H1 (cell line): ENCODE data around the gene SLIRP.

ENCODE experiments used
- BACH1 ChIP-seq: IDR thresholded peaks from 2 replicates; pipeline ENCODE4 v1.6.1; 2012; ENCODE audit warnings: low read length, improper control_type of control experiment
- CTCF ChIP-seq, 3 experiments: IDR thresholded peaks; 1 replicate in 2 of 3; 2 replicates in 1 of 3; pipeline versions ENCODE4 v1.5.1 to v1.6.1; 2011; ENCODE audit warnings: low read length in 3 of 3, mild to moderate bottlenecking in 3 of 3, inconsistent platforms in 2 of 3, low read depth in 1 of 3, moderate library complexity in 1 of 3; ENCODE audit not compliant: insufficient read depth in 1 of 3; ENCODE audit errors: control extremely low read depth in 1 of 3
- EZH2 ChIP-seq: fragments of 200-600 bp; sonication (generic); IDR thresholded peaks from 2 replicates; pipeline ENCODE4 v1.7.1; 2012; ENCODE audit warnings: low read depth, mild to moderate bottlenecking, moderate library complexity, low read length, inconsistent platforms; ENCODE audit not compliant: severe bottlenecking
- HDAC2 ChIP-seq, 2 experiments: fragments of 300-600 bp in 1 of 2; sonication (generic) in 1 of 2; IDR thresholded peaks; 2 replicates each; pipeline ENCODE4 v1.6.1; 2011 to 2012; ENCODE audit warnings: low read depth in 2 of 2, low read length in 2 of 2, mild to moderate bottlenecking in 2 of 2, moderate library complexity in 2 of 2, borderline replicate concordance in 1 of 2, inconsistent platforms in 1 of 2
- PHF8 ChIP-seq: fragments of 200-600 bp; sonication (generic); conservative IDR thresholded peaks from 2 replicates; pipeline ENCODE4 v1.7.1; 2012; ENCODE audit warnings: low read depth, mild to moderate bottlenecking, inconsistent platforms, low read length, moderate library complexity
- POLR2A ChIP-seq, 2 experiments: IDR thresholded peaks; 1 replicate in 1 of 2; 2 replicates in 1 of 2; pipeline ENCODE4 v1.6.1; 2011; ENCODE audit warnings: low read depth in 2 of 2, low read length in 2 of 2, mild to moderate bottlenecking in 2 of 2; ENCODE audit errors: control extremely low read depth in 1 of 2
- POLR2AphosphoS5 ChIP-seq: IDR thresholded peaks from 2 replicates; pipeline ENCODE4 v1.6.1; 2011; ENCODE audit warnings: low read depth, low read length
- SRF ChIP-seq: IDR thresholded peaks from 2 replicates; pipeline ENCODE4 v1.6.1; 2011; ENCODE audit warnings: mild to moderate bottlenecking, low read depth, low read length, moderate library complexity
- YY1 ChIP-seq: IDR thresholded peaks from 2 replicates; pipeline ENCODE4 v1.6.1; 2011; ENCODE audit warnings: low read depth, mild to moderate bottlenecking, low read length

- TF ChIP-seq YY1 = no peak
- TF ChIP-seq POLR2AphosphoS5 = no peak
- no peak for TF ChIP-seq HDAC2 (IDR thresholded peaks at IDR 0.05; ENCODE audit: borderline replicate concordance in 1 of 2, low read depth in 2 of 2, low read length in 2 of 2)
- TF ChIP-seq EZH2 = no peak
- no peak for TF ChIP-seq CTCF (IDR thresholded peaks at IDR 0.05; ENCODE audit: control extremely low read depth in 1 of 3, insufficient read depth in 1 of 3, low read depth in 1 of 3, low read length in 3 of 3)
- no peak for TF ChIP-seq BACH1
- no peak for TF ChIP-seq PHF8
- TF ChIP-seq POLR2A (IDR thresholded peaks at IDR 0.05; ENCODE audit: control extremely low read depth in 1 of 2, low read depth in 2 of 2, low read length in 2 of 2) = no peak
- TF ChIP-seq SRF = no peak
Measured at GRCh38 chr14:77681196-77682157, 26.4 kb upstream of the SLIRP start.
